ENCODE measurements around the gene KCNB1.

The KCNB1 gene

GRCh38 chr20:49420811-49421295 is 61.6 kb downstream of the KCNB1 start:
- in situ Hi-C loops (cut with MboI; ENCODE audit: low sequenced_read_pairs, unreplicated experiment), result no loop called here
- no peak for DNase-seq (ENCODE audit: low spot score)
- no peak for TF ChIP-seq CTCF (IDR thresholded peaks at IDR 0.05; ENCODE audit: borderline replicate concordance, control extremely low read depth, extremely low read depth, insufficient read depth, missing control alignments)

GRCh38 chr20:49420292-49420691 is 62.2 kb downstream of the KCNB1 start:
- in situ Hi-C loops (cut with MboI; ENCODE audit: low sequenced_read_pairs, unreplicated experiment), result no loop called here
- DNase-seq (ENCODE audit: low spot score), result no peak
- no peak for TF ChIP-seq CTCF (IDR thresholded peaks at IDR 0.05; ENCODE audit: borderline replicate concordance, control extremely low read depth, extremely low read depth, insufficient read depth, missing control alignments)

GRCh38 chr20:49419785-49420184 is 62.7 kb downstream of the KCNB1 start:
- no peak for TF ChIP-seq CTCF (IDR thresholded peaks at IDR 0.05; ENCODE audit: borderline replicate concordance, control extremely low read depth, extremely low read depth, insufficient read depth, missing control alignments)
- in situ Hi-C loops (cut with MboI; ENCODE audit: low sequenced_read_pairs, unreplicated experiment), result no loop called here
- no peak for DNase-seq (ENCODE audit: low spot score)

GRCh38 chr20:49418809-49419208 is 63.7 kb downstream of the KCNB1 start:
- TF ChIP-seq CTCF (IDR thresholded peaks at IDR 0.05; ENCODE audit: borderline replicate concordance, control extremely low read depth, extremely low read depth, insufficient read depth, missing control alignments), result no peak
- in situ Hi-C loops (cut with MboI; ENCODE audit: low sequenced_read_pairs, unreplicated experiment), result no loop called here
- DNase-seq (ENCODE audit: low spot score), result no peak

GRCh38 chr20:49417843-49418555 is 64.5 kb downstream of the KCNB1 start:
- in situ Hi-C loops (cut with MboI; ENCODE audit: low sequenced_read_pairs, unreplicated experiment), result no loop called here
- no peak for DNase-seq (ENCODE audit: low spot score)
- no peak for TF ChIP-seq CTCF (IDR thresholded peaks at IDR 0.05; ENCODE audit: borderline replicate concordance, control extremely low read depth, extremely low read depth, insufficient read depth, missing control alignments)

GRCh38 chr20:49415668-49416044 is 66.8 kb downstream of the KCNB1 start:
- TF ChIP-seq CTCF (IDR thresholded peaks at IDR 0.05; ENCODE audit: borderline replicate concordance, control extremely low read depth, extremely low read depth, insufficient read depth, missing control alignments), result no peak
- in situ Hi-C loops (cut with MboI; ENCODE audit: low sequenced_read_pairs, unreplicated experiment), result no loop called here
- DNase-seq (ENCODE audit: low spot score), result no peak

Data from GM13976 (cell line).